ENCODE measurements around the gene ERP27.
A peak's percentile ranks its signal among the peaks of the same experiment; 100 is the strongest.

The ERP27 gene

DNA sequence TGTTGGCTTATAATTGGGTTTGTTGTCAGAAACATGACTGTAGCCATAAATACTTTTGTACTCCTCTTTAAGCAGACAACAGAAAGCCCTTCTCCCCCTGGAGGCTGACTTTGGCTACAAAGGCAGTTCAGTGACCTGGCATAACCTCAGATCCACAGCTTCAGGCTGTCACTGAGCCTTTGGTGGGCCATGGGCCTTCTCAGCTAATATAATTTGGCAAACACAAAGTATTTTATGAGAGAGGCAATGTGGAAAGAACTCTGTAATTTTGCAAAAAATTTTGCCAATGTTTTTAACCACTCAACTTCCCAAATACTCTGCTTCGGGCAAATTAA, 37.1 kb downstream of the ERP27 start:
- no peak for DNase-seq

DNA sequence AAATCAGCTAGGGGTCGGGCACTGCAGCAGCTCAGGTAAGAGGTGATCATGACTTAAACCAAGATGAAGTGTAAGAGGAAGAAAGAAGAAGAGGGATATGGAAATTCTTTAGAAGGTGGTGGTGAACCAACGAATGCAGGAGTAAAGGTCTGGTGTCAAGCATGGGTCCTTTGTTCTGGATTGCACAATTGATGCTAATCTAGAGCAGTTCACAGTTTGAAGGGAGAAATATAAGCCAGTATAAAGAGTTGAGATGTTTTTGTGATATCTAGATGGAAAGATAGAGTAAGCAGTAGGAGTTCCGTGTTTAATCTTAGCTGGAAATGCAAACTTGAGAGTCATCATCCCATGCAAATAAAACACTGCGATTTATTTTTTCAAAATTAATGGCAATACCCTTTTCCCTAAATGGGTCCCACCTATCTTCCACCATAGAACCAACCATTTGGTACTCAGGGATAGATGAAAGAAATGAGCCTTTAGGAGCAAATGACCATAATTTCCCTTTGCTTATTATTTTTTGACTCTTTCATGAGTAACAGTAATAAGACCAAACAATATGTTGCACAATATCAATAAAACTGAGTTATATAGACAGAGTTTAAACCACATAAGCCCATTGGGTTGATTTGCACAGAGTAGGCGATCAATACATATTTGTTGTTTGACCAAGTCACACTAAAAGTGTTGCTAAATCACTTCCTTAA, 37.7 kb downstream of the ERP27 start:
- no peak for DNase-seq

DNA sequence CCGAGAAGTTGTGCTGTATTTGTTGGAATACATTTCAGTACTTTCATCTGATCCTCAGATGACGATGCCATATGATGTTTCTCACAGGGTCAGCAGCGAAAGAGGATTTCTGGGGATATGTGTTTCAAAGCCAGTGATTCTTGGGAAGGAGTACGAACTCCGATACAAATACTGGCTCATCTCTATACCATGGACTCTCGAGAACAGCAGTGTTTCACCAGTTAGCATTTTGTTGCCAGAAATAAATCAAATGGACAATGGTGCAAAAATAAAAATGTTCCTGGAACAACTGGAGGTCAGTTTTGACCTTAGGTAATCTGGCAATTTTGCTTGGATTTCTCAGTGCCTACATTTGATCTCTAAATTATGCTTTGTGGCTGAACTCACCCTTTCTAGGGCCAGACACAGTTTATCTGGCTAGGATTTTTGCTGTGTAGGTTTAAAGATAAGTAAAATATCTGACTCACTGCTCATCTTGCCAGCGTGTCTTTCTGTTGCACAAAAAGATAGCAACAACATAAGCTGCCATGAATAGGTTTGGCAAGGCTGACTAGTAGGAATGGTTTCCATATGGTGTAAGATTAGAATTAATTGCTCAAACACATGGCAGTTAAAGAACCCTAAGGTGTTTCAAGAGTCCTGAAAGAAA, 41.7 kb downstream of the ERP27 start:
- DNase-seq, result peak; percentile 48

DNA sequence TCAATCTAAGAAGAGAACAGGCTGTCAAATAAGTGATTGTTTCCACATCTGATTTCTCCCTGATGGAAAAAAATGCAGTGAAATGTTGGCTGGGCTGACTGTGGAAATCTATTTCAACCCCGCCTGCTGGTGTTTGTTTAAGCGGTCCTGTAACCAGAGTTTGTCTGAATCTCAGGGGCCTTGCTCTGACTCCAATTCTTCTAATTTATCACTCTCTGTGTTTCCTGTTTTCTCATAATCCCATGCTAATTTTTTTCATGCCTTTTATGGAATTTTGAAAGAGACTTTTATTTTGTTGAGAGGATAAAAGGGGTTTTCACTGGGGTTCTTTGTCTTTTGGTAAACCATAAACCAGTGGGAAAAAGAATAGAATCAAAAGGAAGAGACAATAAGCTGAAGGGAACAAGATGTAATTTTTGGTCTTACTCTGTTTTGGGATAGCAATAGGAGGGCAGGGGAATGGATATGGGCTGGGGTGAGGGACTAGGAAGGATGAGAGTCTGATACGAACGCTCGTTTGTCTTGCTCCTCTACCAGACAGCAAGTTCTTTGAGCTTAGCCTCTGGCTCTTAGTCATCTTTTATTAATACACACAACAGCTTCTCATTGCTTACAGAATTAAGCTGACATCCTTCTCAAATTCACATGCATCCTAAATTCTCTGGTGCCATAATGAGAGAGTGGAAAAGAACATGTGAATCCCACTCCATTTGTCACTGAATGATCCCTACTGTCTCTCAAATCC, 44.7 kb downstream of the ERP27 start:
- DNase-seq, result peak; percentile 33

DNA sequence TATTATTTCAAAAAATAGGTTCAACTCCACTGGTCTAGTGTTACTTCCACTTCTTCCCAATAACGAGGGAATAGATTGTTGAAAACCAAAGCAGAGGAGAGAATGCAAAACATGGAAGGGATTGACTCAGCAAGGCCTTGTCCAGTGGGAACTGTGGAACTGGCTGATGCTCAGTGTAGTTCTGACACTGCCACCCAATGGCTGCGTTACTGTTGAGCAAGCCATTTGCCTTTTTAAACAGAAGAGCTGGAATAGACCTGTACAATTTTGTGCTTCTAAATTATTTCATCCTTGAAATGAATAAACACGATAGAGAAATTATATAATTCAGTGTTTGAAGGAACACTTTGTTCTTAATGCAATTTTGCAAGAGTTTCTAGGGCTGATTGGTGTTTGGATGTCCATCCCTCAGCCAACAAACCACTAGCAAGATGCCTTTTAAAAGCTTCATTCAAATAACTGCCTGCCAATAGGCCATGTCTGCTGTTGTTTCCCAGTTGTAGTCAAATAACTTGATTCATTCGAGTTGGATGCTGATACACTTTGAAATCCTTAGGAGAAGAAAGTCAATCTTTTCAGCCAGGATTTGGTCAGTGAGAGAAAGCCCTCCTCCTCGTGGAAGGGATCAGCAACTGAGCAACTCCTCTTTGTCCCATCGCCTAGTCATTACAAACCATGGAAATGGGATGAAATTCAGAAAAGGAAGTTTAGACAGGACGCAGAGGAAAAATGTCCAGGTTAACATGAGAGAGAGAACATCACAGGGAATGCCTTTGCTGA, 45.4 kb downstream of the ERP27 start:
- no peak for DNase-seq

DNA sequence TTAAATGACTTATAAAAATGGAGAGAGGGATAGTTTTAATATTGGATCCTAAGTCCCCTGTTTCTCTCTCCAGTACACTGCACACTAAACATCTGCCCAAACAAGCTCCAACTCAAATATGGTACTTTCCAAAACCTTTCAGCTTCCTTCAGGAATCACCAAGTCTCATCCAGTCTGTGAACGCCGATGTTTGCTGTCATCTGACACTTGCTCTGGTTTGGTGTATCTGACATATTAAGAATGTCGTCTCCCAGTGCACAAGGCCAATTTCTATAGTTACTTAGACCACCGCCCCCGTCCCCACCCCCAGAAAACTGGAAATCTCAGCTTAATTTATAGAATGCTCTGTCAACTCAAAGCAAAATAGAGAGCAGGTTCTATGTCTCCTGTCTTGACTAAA, 47.6 kb downstream of the ERP27 start:
- DNase-seq, result no peak

DNA sequence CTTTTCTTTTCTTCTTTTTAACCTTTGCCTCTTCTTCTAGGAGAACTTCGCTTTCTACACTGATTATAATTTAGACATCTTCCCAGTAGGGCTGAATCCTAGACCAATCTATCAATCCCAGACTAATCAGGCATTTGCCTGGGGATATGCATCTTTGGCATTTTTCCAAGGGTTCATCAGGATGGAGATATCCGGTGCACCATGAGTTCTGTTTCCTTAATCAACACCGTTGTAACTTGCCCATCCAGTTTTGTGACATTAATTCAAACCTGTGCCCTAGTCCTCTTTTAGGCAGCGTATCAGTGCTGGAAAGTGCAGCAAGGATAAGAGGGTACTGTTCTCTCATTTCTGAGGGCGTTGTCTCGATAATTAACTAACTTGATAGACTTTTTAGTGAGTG, 52.1 kb downstream of the ERP27 start:
- DNase-seq, result no peak

DNA sequence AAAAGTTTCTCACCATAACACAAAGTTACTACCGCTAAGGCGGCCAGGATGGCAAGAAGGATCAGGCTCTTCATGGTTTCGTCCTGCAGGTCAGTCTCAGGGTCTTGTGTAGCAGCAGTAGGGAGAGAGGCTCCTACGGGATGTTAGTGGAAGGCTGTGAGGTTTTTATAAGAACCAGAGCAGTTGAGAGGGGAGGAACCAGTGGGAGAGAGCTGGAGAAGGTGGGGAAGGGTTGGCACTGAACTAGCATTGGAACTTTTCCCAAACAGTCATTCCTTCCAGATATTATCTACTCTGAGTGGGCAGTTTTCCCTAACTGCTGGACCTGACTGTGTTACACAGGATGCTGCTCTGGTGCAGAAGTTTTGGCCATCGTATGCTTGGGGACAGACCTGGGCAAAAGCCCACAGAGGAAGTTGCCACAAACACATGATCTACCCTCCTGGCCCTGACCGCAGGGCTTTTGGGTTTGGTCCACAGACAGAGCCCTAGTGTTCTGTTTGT, 52.6 kb downstream of the ERP27 start, which contains the start of gene MGP:
Gene MGP, minus strand, starts transcription at position 137 of the 504 bp plus-strand sequence. Its CDS starts 63 bp downstream, at position 74.
- no peak for DNase-seq

DNA sequence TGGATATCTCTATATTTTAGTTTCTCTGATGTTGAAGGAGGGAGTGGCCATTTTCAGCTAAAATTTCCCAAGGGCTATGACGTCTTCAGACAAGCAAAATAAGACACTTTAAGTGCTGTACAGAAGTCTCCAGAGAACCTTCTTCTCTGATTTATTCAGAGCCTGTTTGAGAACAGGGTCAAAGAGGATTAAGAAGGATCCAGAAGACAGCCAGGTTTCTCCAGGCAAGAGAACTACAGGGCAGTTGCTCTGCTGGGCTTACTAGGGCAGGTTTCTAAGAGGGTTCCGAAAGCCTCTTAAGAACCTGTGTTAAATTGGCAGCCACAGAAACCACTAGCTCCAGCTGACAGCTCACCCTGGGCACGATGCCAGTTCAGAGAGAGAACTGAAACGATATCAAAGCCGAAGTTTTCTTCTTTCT, 53.9 kb downstream of the ERP27 start:
- DNase-seq, result peak; percentile 76

DNA sequence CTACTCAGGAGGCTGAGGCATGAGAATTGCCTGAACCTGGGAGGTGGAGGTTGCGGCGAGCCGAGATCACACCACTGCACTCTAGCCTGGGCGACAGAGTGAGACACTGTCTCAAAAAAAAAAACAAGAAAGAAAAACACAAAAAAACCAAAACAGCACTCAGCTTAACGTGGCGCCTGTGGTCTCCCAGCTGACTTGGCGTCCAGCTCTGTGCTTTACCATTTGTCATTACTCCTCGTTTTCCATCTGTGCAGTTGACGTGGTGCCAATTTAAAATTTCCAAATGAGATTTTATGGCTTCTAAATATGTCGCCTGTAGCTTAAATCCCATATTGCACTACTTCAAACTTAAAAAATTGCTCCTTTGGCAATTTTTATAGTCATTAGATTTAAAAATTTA, 54.7 kb downstream of the ERP27 start:
- DNase-seq, result no peak

DNA sequence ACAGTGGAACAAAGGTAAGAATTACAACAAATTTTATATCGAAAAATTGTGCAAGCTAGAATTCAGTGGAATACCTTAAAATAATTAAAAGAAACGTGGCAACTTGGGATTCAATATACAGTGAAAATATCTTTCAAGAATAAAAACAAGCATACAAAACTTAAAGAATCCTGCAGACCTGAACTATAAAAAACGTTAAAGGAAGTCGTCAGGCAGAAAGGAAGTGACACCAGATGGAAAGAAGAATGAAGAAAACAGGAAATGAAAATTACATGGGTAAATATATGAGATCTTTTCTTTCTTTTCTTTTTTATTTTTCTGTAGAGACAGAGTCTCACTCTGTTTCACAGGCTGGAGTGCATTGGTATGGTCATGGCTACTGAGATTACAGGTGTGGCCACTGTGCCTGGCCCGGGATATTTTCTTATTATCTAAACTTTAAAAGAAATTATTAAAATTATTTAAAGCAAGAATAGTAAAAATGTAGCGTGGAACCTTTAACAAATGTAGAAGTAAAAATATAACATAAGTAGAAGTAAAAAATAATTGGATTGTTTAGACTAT, 57.4 kb downstream of the ERP27 start:
- DNase-seq, result no peak

DNA sequence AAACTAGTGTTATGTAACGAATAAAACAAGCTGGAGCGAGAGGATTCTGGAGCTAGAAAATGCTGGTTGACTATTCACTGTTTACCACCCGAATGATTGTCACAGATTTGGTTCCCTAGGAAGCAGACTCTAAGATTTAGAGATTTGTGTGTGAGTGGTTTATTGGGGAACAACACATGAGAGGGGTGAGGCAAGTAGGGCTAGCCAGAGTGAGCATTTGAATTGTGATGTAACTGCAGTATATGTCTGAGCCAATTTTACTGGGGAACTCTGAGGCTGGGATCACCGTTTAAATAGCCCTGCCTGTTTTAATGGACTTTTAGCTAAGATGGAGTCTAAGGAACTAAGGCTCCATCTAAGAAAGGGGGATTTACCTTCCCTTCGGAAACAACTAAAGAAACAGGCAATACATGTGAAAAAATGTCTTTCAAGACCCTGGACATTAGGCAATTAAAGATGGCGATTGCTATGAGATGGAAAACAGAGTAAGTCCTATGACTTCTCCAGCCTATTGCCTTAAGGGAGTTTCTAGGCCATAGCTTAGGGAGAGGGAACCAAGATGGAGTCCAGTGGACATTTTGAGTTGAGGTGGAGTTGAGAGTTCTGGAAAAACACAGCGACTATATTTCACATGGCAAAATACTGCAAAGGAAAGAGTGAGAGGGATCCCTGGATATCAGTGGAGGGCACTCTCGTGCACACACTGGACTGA, 59.0 kb downstream of the ERP27 start:
- DNase-seq, result no peak

DNA sequence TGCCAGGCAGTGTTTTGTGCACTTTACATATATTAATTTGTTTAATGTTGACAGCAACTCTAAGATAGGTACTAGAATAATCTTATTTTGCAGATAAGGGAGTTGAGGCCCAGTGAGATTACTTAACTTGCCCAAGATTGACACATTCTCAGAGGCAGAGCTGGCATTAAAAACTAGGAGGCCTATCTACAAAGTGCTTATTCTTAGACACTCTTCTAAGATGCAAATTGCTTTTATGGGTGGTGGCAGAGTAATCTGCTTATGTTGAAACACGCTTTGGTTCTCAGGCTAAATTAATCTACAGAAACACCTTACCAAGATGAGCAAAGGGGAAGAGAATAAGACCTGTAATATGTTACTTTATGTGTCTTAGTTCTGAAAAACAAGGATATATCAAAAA, 59.8 kb downstream of the ERP27 start:
- no peak for DNase-seq

DNA sequence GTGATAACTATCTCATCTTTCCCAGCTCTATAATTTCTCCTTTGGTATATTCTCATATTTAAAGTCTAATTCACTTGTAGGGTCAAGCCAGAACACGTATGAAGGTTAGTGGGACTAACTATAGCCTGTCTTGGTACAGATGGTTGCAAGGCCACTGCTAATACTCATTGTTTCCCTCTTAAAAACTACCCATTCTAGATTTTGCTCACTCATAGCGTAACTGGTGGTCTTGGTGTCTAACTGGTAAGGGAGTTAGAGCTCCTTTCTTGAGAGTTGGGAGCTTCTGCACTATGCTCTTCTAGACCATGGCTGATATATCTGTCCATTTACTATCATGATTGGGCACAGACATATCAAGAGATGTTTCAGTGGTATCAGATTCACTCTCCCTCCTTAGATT, 61.5 kb downstream of the ERP27 start:
- DNase-seq, result no peak

DNA sequence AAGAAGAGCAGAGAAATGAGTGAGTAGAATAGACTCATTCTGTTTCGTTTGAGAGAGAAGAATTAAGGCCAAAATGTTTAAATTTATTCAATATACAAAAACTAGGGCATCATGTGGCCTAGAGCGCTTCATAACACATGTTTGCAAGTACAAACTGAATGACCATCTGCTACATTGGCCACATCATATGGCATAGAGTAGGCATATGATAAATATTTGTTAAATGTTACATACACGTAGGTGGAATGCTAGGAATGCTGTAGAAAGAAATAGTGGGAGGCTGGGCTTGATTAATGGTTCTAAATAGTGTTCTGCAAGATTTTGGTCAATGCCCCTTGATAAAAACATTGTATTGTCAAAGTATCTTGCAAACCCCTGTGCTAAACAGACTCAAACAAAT, 63.5 kb downstream of the ERP27 start:
- DNase-seq, result no peak

DNA sequence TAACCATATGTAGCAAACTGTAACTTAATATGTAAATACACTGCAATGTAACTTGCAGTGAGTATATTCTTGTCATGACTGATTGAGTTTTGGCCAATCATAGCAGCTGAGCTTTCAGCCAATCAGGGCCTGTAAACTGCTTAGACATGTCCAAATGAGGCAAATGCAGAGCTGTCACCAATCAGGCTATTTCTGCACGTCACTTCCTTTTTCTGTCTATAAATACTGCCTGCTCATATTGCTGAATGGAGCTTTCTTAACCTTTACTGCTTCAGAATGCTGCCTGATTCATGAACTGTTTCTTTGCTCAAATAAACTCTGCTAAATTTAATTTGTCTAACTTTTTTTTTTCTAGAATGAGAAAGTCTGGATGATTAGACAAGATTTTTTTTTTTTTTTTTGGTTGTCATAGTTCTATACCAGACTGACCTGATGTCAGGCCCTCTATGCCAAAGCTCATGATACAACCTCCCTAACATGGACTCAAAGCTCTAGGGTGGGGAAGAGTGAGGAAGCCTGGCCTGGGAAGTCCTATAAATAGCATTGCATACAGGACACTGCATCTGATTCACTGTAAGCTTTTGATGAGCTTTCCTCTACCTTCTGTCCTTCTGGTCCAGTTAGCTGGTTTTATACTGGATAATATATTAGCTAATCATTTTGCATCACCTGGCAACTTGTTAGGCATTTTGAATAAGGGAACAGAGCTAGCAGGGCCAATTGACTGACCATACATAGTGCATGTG, 64.7 kb downstream of the ERP27 start:
- DNase-seq, result no peak

DNA sequence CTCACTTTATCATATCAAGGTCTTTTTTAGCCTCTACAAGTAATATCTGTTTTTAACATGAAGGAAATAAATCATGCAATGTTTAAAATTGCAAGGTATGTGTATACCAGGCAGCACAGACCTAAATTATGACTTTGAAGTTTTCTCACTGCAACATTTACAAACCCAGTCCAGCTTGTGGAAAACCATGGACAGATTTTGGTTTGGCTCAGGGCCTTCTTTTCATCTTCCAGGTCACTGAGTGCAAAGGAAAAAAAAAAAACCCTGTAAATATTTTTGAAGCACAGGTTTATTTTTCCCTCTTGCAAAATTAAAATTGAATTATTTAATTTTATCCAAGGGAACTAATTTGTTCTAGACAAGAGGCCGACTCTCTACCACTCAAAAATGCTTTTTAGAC, 66.5 kb downstream of the ERP27 start:
- no peak for DNase-seq

DNA sequence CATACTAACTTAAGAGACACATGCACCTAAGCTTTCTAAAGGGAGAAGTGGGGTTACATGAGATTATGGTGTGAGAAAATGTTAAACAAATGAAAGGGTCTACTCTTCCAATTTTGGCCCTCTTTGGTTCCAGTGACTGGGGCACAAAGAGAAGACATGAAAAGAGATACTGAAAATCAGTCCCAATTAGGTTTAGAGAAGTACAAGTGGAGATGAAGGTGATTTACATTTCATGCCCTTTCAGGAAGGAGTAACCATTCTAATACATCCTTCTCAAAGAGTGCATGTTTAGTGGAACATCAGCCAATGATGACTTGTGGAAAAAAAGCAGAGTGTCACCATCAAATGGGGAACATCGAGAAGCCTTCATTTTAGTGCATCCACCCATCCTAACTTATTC, 67.1 kb downstream of the ERP27 start:
- no peak for DNase-seq

DNA sequence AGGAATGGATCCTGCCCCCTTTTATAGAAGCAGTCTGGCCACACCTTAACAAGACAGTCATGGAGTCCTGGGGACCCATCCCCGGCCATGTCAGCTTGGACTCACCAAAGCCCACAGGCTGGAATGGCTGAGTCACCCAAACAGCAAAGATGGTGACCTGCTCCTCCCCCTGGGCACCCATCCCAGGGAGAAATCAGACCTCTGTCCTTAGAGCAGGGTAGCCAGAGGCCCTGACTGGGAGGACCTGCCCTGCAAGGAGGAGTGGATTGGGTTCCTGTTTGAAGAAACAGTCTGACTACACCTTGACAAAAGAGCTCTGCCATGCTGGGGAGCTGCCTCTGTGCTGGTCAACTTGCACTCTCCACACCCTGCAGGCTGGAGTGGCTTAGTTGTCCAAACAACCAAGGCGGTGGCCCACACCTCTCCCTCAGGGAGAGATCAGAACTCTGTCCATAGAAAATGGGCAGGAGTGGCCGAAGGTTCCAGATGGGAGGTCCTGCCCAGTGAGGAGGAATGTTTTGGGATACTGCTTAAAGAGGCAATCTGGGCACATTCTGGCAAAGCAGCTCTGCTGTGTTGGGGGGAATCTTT, 69.3 kb downstream of the ERP27 start:
- no peak for DNase-seq
